ENCODE measurements around the gene TRIML1.

- TF ChIP-seq GATA2 (IDR thresholded peaks at IDR 0.05; ENCODE audit: low read depth, low read length) (no peak), GATA3 (IDR thresholded peaks at IDR 0.05; ENCODE audit: low read depth, low read length) (no peak)
Measured at GRCh38 chr4:188139141-188139540, at the start of gene TRIML1.
